ENCODE data around the gene DDX24.

The DDX24 gene

GRCh38 chr14:94054936-94055335 is 26.1 kb downstream of the DDX24 start:
- no peak for TF ChIP-seq CTCF (IDR thresholded peaks at IDR 0.05; ENCODE audit: control extremely low read depth, extremely low read depth, low read depth, missing control alignments)
- ChIA-PET CTCF (interaction anchor here (1.3 to 4.7 kb wide), 2 partner anchors 18 to 26 kb away, joined by 4 to 36 read pairs; no protein-coding TSS in a partner anchor), POLR2A (no interaction called here)
- DNase-seq (ENCODE audit: extremely low spot score) = no peak

GRCh38 chr14:94054401-94054800 is 26.6 kb downstream of the DDX24 start:
- DNase-seq (ENCODE audit: extremely low spot score) = no peak
- TF ChIP-seq CTCF (IDR thresholded peaks at IDR 0.05; ENCODE audit: control extremely low read depth, extremely low read depth, low read depth, missing control alignments) = no peak
- POLR2A ChIA-PET = no interaction called here
- CTCF ChIA-PET = interaction anchor here (1.1 to 4.7 kb wide), 6 partner anchors 13 to 82 kb away, joined by 4 to 36 read pairs (median 5); no protein-coding TSS in a partner anchor

- no peak for TF ChIP-seq CTCF (IDR thresholded peaks at IDR 0.05; ENCODE audit: control extremely low read depth, extremely low read depth, low read depth, missing control alignments)
- CTCF ChIA-PET = interaction anchor here (0.7 to 4.7 kb wide), 8 partner anchors 9 to 113 kb away, joined by 3 to 36 read pairs (median 6); partner anchors contain the start of genes DDX24 and IFI27L1
- POLR2A ChIA-PET = interaction anchor here (1.3 kb wide), 1 partner anchor 28 kb away, joined by 4 read pairs; the partner anchor contains the start of genes DDX24 and IFI27L1
Observed at GRCh38 chr14:94052662-94053061, 28.3 kb downstream of the DDX24 start.

GRCh38 chr14:94052199-94052598 is 28.8 kb downstream of the DDX24 start:
- no peak for TF ChIP-seq CTCF (IDR thresholded peaks at IDR 0.05; ENCODE audit: control extremely low read depth, extremely low read depth, low read depth, missing control alignments)
- DNase-seq (ENCODE audit: extremely low spot score) = no peak
- ChIA-PET POLR2A (interaction anchor here (1.3 kb wide), 1 partner anchor 29 kb away, joined by 4 read pairs; the partner anchor contains the start of genes DDX24 and IFI27L1), CTCF (interaction anchor here (0.7 to 4.7 kb wide), 8 partner anchors 10 to 112 kb away, joined by 3 to 36 read pairs (median 6); partner anchors contain the start of genes DDX24 and IFI27L1)

More at GRCh38 chr14:94052662-94053061, 28.3 kb downstream of the DDX24 start:
- no peak for DNase-seq (ENCODE audit: extremely low spot score)

- ChIA-PET CTCF (interaction anchor here (0.7 to 4.7 kb wide), 8 partner anchors 10 to 112 kb away, joined by 3 to 36 read pairs (median 6); partner anchors contain the start of genes DDX24 and IFI27L1), POLR2A (no interaction called here)
- TF ChIP-seq CTCF (IDR thresholded peaks at IDR 0.05; ENCODE audit: control extremely low read depth, extremely low read depth, low read depth, missing control alignments) = no peak
- no peak for DNase-seq (ENCODE audit: extremely low spot score)
Observed at GRCh38 chr14:94051779-94052178, 29.2 kb downstream of the DDX24 start.

- POLR2A ChIA-PET = no interaction called here
- TF ChIP-seq CTCF (IDR thresholded peaks at IDR 0.05; ENCODE audit: control extremely low read depth, extremely low read depth, low read depth, missing control alignments) = peak; percentile 13
- no peak for DNase-seq (ENCODE audit: extremely low spot score)
- CTCF ChIA-PET = interaction anchor here (0.9 to 4.7 kb wide), 7 partner anchors 13 to 111 kb away, joined by 3 to 36 read pairs (median 7); partner anchors contain the start of genes DDX24 and IFI27L1
Observed at GRCh38 chr14:94051115-94051514, 29.9 kb downstream of the DDX24 start.

Measured in GM10248 (cell line).